GM23338 (cell line): ENCODE results near the gene ZNF324B. TPM values are rescaled to one million over a fixed set of nuclear protein-coding genes. Genes with fewer than 3 reads are reported as not detected.

Source experiments
- ATAC-seq: fragments of 200-7000 bp; cut with Tn5 transposase; 3 replicates; pipeline ENCODE4 v1.9.1; 2020
- DNase-seq: peaks from one replicate; pipeline ENCODE4 v3.0.0-alpha.2; 2015; ENCODE audit warnings: low spot score
- H2AFZ ChIP-seq: fragments of 200-600 bp; sonication (generic); 2 replicates; pipeline ENCODE4 v1.8.0; 2016; ENCODE audit warnings: antibody characterized with exemption, mild to moderate bottlenecking, moderate library complexity
- H3F3A ChIP-seq: fragments of 200-600 bp; sonication (generic); replicated peaks from 2 replicates; pipeline ENCODE4 v1.8.0; 2017; ENCODE audit warnings: antibody characterized with exemption, mixed run types, low read depth
- H3K27ac ChIP-seq: fragments of 200-600 bp; sonication (generic); 2 replicates; pipeline ENCODE4 v1.6.1; 2016; ENCODE audit warnings: low read depth
- H3K27me3 ChIP-seq: fragments of 200-600 bp; sonication (generic); 2 replicates; pipeline ENCODE4 v1.8.0; 2016; ENCODE audit warnings: mild to moderate bottlenecking, mixed run types, moderate library complexity; ENCODE audit not compliant: insufficient read depth
- H3K36me3 ChIP-seq: fragments of 200-600 bp; sonication (generic); 2 replicates; pipeline ENCODE4 v1.8.0; 2016; ENCODE audit warnings: mild to moderate bottlenecking; ENCODE audit not compliant: insufficient read depth
- H3K4me1 ChIP-seq: fragments of 200-600 bp; sonication (generic); 2 replicates; pipeline ENCODE4 v1.8.0; 2016; ENCODE audit warnings: mild to moderate bottlenecking, moderate library complexity; ENCODE audit not compliant: insufficient read depth
- H3K4me2 ChIP-seq: fragments of 200-600 bp; sonication (generic); 2 replicates; pipeline ENCODE4 v1.7.1; 2017; ENCODE audit warnings: mixed run types
- H3K4me3 ChIP-seq: fragments of 200-600 bp; sonication (generic); 2 replicates; pipeline ENCODE4 v1.6.1; 2016; ENCODE audit warnings: mixed run types
- H3K79me2 ChIP-seq: fragments of 200-600 bp; sonication (generic); replicated peaks from 2 replicates; pipeline ENCODE4 v1.8.0; 2017; ENCODE audit warnings: mild to moderate bottlenecking; ENCODE audit not compliant: insufficient read depth
- H3K9me2 ChIP-seq: fragments of 200-600 bp; sonication (generic); 2 replicates; pipeline ENCODE4 v1.8.0; 2017; ENCODE audit not compliant: insufficient read depth
- H4K20me1 ChIP-seq: fragments of 200-600 bp; sonication (generic); replicated peaks from 2 replicates; pipeline ENCODE4 v1.8.0; 2017; ENCODE audit warnings: mild to moderate bottlenecking; ENCODE audit not compliant: insufficient read depth
- H3K27ac Mint-ChIP-seq: 2 replicates; pipeline ENCODE4 v1.8.0; 2020; ENCODE audit warnings: inconsistent platforms, mild to moderate bottlenecking, moderate library complexity, mixed read lengths
- H3K27me3 Mint-ChIP-seq: 3 replicates; pipeline ENCODE4 v1.8.0; 2022; ENCODE audit warnings: low read depth, mild to moderate bottlenecking, moderate library complexity, mixed read lengths, inconsistent platforms; ENCODE audit not compliant: insufficient read depth, poor library complexity
- H3K36me3 Mint-ChIP-seq: 3 replicates; pipeline ENCODE4 v1.8.0; 2021; ENCODE audit warnings: low read depth, mild to moderate bottlenecking, inconsistent platforms, moderate library complexity, mixed read lengths
- H3K4me1 Mint-ChIP-seq: 3 replicates; pipeline ENCODE4 v1.8.0; 2020; ENCODE audit warnings: mild to moderate bottlenecking, inconsistent platforms, mixed read lengths
- H3K4me3 Mint-ChIP-seq: 3 replicates; pipeline ENCODE4 v1.8.0; 2021; ENCODE audit warnings: moderate library complexity, mild to moderate bottlenecking, inconsistent platforms, mixed read lengths
- H3K9me3 Mint-ChIP-seq: 3 replicates; pipeline ENCODE4 v1.8.0; 2020; ENCODE audit warnings: moderate library complexity, mild to moderate bottlenecking, inconsistent platforms, mixed read lengths
- CREB1 ChIP-seq: fragments of 250-450 bp; sonication (Bioruptor Pico); IDR thresholded peaks from 2 replicates; pipeline ENCODE4 v1.5.0; 2020; ENCODE audit warnings: low read depth, mild to moderate bottlenecking, moderate library complexity
- ETS1 ChIP-seq: IDR thresholded peaks from 2 replicates; pipeline ENCODE4 v1.6.1; 2016; ENCODE audit warnings: antibody characterized with exemption
- EZH2 ChIP-seq: fragments of 200-600 bp; sonication (generic); IDR thresholded peaks from one replicate; pipeline ENCODE4 v1.8.0; 2017; ENCODE audit warnings: antibody characterized with exemption, mild to moderate bottlenecking, low read depth; ENCODE audit not compliant: unreplicated experiment
- EZH2phosphoT487 ChIP-seq: fragments of 200-600 bp; sonication (generic); IDR thresholded peaks from one replicate; pipeline ENCODE4 v1.8.1; 2018; ENCODE audit warnings: antibody characterized with exemption; ENCODE audit not compliant: unreplicated experiment
- JUNB ChIP-seq: IDR thresholded peaks from one replicate; pipeline ENCODE4 v1.6.1; 2016; ENCODE audit warnings: antibody characterized with exemption; ENCODE audit not compliant: unreplicated experiment
- NANOG ChIP-seq: IDR thresholded peaks from 2 replicates; pipeline ENCODE4 v1.6.1; 2016; ENCODE audit warnings: antibody characterized with exemption, borderline replicate concordance
- POLR2AphosphoS5 ChIP-seq: IDR thresholded peaks from 2 replicates; pipeline ENCODE4 v1.6.1; 2016; ENCODE audit warnings: antibody characterized with exemption, low read depth
- STAT1 ChIP-seq: IDR thresholded peaks from one replicate; pipeline ENCODE4 v1.6.1; 2016; ENCODE audit warnings: antibody characterized with exemption; ENCODE audit not compliant: unreplicated experiment
- ZNF114 ChIP-seq: fragments of 250-450 bp; sonication (Bioruptor Pico); IDR thresholded peaks from 2 replicates; pipeline ENCODE4 v1.5.0; 2020; ENCODE audit warnings: mild to moderate bottlenecking, moderate library complexity
- ZNF331 ChIP-seq: fragments of 250-450 bp; sonication (Bioruptor Pico); IDR thresholded peaks from 2 replicates; pipeline ENCODE4 v1.5.0; 2020; ENCODE audit warnings: low read depth, mild to moderate bottlenecking, moderate library complexity
- polyA plus RNA-seq: library from polyadenylated mRNA; unstranded; fragments of >200 nt; fragmentation: Nextera tagmentation; extraction: Ambion mirVana; gene quantifications from 2 replicates; pipeline ENCODE4 v1.2.1, GENCODE V29; 2016
- total RNA-seq: library from RNA; depleted of rRNA; stranded (reverse); fragments of >200 nt; shearing (Covaris generic); gene quantifications from 2 replicates; pipeline ENCODE4 v1.2.3, GENCODE V29; 2014
- TF ChIP-seq, protein P1 (sequence below): fragments of 250-450 bp; sonication (Bioruptor Pico); IDR thresholded peaks from 2 replicates; pipeline ENCODE4 v1.5.0; 2020; ENCODE audit warnings: mild to moderate bottlenecking, moderate library complexity
- TF ChIP-seq, protein P2 (sequence below): IDR thresholded peaks from one replicate; pipeline ENCODE4 v1.6.1; 2018; ENCODE audit warnings: antibody characterized with exemption; ENCODE audit not compliant: unreplicated experiment
- TF ChIP-seq, protein P3 (sequence below), 2 experiments: fragments of 200-600 bp in 1 of 2; sonication (generic) in 1 of 2; conservative IDR thresholded peaks; 2 replicates each; pipeline versions ENCODE4 v1.5.1 to v1.6.1; 2016 to 2017; ENCODE audit warnings: antibody characterized with exemption in 2 of 2, low read depth in 2 of 2, mild to moderate bottlenecking in 2 of 2, moderate library complexity in 1 of 2

ZNF324B gene
- total and polyA plus RNA-seq, 2 experiments from 2014 or later, result 0.50 to 4.7 TPM

DNA sequence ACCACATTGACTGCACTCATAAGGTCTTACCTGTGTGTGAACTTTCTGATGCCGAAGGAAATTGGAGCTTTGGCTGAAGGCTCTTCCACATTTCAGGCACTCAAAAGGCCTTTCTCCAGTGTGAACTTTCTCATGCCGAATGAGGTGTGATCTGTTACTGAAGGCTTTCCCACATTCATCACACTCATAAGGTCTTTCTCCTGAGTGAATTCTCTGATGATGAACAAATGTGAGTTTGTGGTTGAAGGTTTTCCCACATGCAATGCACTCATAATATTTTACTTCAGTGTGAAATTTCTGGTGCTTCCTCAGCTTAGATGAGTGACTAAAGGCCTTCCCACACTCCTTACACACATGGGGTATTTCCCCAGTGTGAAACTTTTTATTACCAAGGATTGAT lies 17.2 kb upstream of the ZNF324B start:
- H3K36me3 ChIP-seq, result peaks cover 61% of the 10 kb centered on the region
- no peak overlapping the region for H3K27ac ChIP-seq
- no peaks in the 10 kb centered on the region for H3K4me1 Mint-ChIP-seq
- H3K9me2 ChIP-seq, result peaks cover 15% of the 10 kb centered on the region
- TF ChIP-seq, protein P1, sequence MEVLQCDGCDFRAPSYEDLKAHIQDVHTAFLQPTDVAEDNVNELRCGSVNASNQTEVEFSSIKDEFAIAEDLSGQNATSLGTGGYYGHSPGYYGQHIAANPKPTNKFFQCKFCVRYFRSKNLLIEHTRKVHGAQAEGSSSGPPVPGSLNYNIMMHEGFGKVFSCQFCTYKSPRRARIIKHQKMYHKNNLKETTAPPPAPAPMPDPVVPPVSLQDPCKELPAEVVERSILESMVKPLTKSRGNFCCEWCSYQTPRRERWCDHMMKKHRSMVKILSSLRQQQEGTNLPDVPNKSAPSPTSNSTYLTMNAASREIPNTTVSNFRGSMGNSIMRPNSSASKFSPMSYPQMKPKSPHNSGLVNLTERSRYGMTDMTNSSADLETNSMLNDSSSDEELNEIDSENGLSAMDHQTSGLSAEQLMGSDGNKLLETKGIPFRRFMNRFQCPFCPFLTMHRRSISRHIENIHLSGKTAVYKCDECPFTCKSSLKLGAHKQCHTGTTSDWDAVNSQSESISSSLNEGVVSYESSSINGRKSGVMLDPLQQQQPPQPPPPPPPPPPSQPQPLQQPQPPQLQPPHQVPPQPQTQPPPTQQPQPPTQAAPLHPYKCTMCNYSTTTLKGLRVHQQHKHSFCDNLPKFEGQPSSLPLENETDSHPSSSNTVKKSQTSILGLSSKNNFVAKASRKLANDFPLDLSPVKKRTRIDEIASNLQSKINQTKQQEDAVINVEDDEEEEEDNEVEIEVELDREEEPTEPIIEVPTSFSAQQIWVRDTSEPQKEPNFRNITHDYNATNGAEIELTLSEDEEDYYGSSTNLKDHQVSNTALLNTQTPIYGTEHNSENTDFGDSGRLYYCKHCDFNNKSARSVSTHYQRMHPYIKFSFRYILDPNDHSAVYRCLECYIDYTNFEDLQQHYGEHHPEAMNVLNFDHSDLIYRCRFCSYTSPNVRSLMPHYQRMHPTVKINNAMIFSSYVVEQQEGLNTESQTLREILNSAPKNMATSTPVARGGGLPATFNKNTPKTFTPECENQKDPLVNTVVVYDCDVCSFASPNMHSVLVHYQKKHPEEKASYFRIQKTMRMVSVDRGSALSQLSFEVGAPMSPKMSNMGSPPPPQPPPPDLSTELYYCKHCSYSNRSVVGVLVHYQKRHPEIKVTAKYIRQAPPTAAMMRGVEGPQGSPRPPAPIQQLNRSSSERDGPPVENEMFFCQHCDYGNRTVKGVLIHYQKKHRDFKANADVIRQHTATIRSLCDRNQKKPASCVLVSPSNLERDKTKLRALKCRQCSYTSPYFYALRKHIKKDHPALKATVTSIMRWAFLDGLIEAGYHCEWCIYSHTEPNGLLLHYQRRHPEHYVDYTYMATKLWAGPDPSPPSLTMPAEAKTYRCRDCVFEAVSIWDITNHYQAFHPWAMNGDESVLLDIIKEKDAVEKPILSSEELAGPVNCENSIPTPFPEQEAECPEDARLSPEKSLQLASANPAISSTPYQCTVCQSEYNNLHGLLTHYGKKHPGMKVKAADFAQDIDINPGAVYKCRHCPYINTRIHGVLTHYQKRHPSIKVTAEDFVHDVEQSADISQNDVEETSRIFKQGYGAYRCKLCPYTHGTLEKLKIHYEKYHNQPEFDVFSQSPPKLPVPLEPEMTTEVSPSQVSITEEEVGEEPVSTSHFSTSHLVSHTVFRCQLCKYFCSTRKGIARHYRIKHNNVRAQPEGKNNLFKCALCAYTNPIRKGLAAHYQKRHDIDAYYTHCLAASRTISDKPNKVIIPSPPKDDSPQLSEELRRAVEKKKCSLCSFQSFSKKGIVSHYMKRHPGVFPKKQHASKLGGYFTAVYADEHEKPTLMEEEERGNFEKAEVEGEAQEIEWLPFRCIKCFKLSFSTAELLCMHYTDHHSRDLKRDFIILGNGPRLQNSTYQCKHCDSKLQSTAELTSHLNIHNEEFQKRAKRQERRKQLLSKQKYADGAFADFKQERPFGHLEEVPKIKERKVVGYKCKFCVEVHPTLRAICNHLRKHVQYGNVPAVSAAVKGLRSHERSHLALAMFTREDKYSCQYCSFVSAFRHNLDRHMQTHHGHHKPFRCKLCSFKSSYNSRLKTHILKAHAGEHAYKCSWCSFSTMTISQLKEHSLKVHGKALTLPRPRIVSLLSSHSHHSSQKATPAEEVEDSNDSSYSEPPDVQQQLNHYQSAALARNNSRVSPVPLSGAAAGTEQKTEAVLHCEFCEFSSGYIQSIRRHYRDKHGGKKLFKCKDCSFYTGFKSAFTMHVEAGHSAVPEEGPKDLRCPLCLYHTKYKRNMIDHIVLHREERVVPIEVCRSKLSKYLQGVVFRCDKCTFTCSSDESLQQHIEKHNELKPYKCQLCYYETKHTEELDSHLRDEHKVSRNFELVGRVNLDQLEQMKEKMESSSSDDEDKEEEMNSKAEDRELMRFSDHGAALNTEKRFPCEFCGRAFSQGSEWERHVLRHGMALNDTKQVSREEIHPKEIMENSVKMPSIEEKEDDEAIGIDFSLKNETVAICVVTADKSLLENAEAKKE (CRISPR knock-in tag), result no peak
- TF ChIP-seq CREB1 (CRISPR knock-in tag) (no peak), POLR2AphosphoS5 (no peak), STAT1 (no peak), ETS1 (no peak), NANOG (no peak), JUNB (no peak), EZH2phosphoT487 (no peak), ZNF331 (CRISPR knock-in tag) (no peak), EZH2 (no peak), ZNF114 (CRISPR knock-in tag) (no peak)
- TF ChIP-seq, protein P2, sequence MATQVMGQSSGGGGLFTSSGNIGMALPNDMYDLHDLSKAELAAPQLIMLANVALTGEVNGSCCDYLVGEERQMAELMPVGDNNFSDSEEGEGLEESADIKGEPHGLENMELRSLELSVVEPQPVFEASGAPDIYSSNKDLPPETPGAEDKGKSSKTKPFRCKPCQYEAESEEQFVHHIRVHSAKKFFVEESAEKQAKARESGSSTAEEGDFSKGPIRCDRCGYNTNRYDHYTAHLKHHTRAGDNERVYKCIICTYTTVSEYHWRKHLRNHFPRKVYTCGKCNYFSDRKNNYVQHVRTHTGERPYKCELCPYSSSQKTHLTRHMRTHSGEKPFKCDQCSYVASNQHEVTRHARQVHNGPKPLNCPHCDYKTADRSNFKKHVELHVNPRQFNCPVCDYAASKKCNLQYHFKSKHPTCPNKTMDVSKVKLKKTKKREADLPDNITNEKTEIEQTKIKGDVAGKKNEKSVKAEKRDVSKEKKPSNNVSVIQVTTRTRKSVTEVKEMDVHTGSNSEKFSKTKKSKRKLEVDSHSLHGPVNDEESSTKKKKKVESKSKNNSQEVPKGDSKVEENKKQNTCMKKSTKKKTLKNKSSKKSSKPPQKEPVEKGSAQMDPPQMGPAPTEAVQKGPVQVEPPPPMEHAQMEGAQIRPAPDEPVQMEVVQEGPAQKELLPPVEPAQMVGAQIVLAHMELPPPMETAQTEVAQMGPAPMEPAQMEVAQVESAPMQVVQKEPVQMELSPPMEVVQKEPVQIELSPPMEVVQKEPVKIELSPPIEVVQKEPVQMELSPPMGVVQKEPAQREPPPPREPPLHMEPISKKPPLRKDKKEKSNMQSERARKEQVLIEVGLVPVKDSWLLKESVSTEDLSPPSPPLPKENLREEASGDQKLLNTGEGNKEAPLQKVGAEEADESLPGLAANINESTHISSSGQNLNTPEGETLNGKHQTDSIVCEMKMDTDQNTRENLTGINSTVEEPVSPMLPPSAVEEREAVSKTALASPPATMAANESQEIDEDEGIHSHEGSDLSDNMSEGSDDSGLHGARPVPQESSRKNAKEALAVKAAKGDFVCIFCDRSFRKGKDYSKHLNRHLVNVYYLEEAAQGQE, result no peak
- TF ChIP-seq, protein P3, sequence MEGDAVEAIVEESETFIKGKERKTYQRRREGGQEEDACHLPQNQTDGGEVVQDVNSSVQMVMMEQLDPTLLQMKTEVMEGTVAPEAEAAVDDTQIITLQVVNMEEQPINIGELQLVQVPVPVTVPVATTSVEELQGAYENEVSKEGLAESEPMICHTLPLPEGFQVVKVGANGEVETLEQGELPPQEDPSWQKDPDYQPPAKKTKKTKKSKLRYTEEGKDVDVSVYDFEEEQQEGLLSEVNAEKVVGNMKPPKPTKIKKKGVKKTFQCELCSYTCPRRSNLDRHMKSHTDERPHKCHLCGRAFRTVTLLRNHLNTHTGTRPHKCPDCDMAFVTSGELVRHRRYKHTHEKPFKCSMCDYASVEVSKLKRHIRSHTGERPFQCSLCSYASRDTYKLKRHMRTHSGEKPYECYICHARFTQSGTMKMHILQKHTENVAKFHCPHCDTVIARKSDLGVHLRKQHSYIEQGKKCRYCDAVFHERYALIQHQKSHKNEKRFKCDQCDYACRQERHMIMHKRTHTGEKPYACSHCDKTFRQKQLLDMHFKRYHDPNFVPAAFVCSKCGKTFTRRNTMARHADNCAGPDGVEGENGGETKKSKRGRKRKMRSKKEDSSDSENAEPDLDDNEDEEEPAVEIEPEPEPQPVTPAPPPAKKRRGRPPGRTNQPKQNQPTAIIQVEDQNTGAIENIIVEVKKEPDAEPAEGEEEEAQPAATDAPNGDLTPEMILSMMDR (conservative IDR thresholded peaks at IDR 0.05; ENCODE audit: low read depth in 2 of 2), result no peak
- H3K27me3 Mint-ChIP-seq, result peaks cover 10% of the 10 kb centered on the region
- H3K27me3 ChIP-seq, result no peaks in the 10 kb centered on the region
- H3K27ac Mint-ChIP-seq, result no peak overlapping the region
- H3F3A ChIP-seq, result peaks cover 16% of the 10 kb centered on the region
- H2AFZ ChIP-seq, result no peak overlapping the region
- ATAC-seq (no peak), DNase-seq (peak; percentile 14)
- peaks cover 97% of the 10 kb centered on the region for H3K9me3 Mint-ChIP-seq
- no peaks in the 10 kb centered on the region for H4K20me1 ChIP-seq
- peaks cover 94% of the 10 kb centered on the region for H3K36me3 Mint-ChIP-seq
- no peak overlapping the region for H3K4me2 ChIP-seq
- no peaks in the 10 kb centered on the region for H3K79me2 ChIP-seq
- peak overlapping the region; percentile 6; the same call in 1 of the 2 replicates for H3K4me3 ChIP-seq
- peaks cover 4% of the 10 kb centered on the region; the same call in 1 of the 2 replicates for H3K4me1 ChIP-seq
- H3K4me3 Mint-ChIP-seq, result no peak overlapping the region
